ENCODE results near the gene VWC2L.

The VWC2L gene

DNA sequence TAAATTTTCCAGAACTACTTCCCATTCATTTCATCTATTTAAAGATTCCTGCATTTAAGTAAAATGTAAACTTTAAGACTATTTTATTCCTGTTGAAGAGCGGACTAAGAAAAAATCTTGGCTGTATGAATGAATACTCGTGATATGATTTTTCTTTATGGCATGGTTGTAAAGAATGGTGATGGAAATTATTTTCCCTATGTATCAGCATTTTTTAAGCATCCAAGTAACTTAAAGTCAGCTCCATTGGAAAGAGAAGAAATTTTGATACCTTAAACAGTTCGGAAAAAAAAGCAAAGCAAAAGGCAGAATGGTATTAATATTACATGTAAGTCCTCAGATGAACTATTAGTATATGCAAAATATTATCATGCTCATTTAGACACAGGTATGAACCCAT lies 58.9 kb downstream of the VWC2L start:
- no peak for DNase-seq

DNA sequence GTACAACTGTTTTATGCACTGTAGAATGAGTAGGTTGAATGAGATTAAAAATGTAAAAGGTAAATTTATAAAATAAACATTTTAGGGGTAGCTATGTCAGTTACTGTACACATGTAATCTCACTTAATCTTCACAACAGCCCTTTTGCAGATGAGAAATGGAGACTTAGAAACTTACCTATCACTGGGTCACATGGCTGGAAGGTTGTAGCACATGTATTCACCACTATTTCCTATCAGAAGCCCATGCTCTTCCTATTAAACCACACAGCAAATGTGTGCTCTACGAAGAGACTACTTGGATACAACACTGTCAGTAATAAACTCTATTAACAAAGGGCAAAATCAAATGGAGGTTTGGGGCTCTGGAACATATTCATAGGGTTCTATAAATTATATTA lies 60.5 kb downstream of the VWC2L start:
- DNase-seq = no peak

DNA sequence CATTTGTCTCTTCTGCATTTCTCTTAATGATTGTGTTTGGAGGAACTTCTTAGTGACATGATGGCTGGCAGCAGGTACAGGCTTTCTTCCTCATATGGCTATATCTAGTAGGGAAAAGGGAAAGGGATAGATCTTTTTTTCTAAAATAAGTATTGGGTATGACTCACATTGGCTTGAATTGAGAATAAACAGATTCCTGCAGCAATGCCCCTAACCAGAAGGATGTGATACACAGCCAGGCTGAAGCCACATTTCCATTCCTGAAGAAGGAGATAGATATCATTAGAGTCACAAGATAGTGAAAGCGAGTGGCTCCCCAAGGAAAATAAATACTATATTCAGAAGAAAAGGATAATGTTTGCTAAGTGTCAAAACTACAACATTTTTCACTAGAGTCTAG lies 61.1 kb downstream of the VWC2L start:
- no peak for DNase-seq

DNA sequence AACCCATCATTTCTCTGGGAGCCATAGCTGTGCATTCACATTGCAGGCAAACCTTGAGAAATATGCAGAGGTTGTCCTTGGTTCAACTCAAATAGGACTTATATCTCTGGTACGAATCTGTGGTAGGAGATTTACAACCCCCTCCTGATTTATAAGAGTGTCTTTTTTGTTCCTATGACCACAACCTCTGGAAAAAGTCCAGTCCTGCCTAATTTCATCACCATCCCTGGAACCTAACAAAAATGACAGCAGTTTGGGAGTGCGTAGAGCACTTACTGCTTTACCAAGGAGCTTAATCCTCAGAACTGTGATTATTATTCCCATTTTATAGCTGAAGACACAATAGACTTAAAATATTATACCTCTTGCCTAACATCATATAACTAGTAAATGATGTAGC lies 66.5 kb downstream of the VWC2L start:
- no peak for DNase-seq

DNA sequence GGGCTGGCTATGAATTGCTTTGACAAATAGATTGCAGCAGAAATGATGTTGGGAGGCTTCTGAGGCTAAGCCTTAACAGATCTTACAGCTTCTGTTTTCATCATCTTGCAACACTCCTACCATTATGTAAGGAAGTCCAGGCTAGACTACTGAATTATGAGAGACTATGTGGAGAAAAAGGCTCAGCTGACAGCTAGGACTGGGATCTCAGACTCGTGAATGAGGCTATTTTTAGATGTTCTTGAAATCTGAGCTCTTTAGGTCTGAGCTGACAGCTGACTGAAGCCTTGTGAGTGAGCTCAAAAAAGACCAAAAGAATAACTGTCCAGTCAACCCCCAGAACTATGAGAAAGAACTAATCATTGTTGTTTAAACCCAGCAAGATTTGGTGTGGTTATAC lies 70.3 kb downstream of the VWC2L start:
- no peak for DNase-seq

DNA sequence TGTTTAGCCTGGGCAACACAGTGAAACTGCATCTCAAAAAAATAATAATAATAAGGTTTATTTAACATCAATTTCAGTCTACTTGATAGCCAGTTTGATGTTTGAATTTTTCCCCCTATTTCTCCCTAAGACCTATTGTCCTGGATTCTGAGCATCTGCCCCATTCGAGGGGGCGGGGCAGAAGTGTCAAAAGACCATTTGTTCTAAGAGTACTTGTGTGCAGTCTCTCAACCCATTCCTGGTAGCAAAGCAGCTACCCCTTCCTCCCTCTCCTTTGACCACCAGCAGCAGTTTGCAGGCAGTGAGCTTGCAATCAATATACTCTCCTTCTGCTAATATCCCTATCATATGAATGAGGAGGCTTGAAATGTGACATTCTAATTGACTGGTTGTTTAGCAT lies 71.9 kb downstream of the VWC2L start:
- no peak for DNase-seq

DNA sequence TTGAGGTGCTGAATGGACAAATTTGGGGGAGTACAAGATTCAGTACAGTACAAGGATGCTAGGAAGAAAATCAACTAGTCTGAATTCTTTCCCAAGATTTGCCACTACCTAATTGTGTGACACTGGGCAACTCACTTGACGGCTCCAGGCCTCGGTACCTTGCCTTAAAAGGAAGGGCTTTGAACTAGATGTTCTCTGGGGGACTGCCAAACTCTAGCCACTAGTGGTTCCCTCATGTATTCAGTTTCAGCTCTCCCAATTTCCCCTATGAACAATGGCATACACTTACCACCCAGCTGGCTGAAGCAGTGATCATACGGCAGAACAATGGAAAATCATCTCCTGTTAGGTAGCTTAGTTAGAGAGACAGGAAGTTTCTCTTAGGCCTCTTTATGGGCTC lies 73.4 kb downstream of the VWC2L start:
- DNase-seq = no peak

DNA sequence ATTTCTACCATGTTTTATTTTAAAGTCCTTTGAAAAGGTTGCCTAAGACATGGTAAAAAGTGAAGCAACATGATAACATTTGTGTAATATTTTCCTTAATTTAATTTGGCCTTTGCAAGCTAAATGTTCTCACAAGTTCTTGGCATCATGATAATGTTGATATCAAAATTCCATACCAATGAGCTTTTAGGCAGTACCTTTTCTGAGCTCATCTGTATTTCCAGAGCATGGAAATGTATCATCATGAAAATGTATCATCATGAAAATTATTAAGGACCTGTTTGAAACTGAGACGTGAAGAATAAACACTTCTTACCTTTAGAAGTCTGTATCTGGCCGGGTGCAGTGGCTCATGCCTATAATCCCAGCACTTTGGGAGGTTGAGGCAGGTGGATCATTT lies 73.8 kb downstream of the VWC2L start:
- no peak for DNase-seq

DNA sequence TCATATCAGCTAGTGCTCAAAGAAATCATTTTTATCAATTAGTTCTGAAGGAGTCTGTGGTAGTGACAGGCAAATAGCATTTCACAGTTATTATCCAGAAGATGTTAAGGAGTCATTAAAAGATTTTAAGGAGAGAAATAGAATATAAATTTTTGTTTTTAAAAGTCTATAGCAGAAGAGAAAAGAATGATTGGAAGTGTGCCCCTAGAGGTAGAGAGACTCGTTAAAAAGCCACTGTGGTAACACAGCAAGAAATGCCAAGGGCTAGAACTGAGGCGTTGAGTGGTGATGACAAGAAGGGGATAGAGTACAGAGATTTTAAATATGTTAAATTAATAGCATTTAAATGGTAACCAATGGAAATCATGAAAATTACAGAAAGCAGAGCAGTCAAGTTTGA lies 78.3 kb downstream of the VWC2L start:
- no peak for DNase-seq

DNA sequence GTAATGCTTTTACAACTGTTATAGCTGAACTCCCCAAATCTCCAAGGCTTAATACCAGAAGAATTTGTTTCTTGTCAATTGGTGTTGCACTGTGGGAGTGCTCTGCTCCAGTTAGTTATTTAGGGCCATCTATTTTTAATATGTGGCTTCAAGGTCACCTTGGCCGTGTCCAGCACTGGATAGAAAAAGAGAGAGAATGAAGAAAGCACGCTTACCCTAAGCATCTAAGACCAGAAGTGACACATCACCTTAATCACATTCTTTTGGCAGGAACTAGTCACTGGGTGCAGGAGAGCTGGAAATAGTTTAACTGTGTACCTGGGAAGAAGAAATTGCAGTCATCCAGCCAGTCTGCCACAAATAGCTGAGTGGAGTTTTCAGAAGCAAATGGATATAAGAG lies 78.8 kb downstream of the VWC2L start:
- no peak for DNase-seq

DNA sequence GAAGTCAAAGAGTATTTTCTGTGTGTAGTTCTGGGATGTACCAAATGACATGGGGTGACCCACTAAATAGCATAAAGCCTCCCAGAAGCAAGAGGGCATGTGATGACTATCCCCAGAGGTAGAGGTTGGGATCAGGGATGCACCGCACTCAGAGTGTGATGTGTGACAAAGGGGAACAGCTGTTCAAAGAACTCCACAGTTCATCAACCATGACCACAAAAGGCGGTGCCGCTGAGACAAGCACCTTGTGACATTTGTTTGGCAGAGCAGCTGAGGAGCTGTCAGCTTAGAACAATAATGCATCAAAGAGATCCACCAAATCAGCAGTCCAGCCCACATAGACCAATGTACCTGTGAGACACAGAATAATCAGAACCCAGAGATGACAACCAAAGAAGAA lies 81.3 kb downstream of the VWC2L start:
- no peak for DNase-seq

DNA sequence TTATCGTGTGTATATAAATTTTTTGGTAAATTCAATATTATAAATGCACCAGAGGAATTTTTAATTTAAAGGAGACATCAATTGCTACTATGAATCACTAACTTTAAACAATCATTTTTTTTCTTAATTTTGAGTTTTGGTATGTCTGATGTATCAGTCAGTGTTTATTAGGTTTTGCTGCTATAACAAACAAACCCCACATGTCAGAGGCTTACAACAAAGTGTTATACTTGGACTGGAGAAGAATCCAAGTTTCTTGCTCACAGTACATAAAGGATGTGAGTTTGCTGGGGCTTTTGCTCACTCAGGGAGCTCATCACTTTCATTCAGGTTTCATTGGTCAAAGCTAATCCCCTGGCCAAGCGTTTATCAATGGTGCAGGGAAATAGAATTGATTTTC lies 81.8 kb downstream of the VWC2L start:
- no peak for DNase-seq

DNA sequence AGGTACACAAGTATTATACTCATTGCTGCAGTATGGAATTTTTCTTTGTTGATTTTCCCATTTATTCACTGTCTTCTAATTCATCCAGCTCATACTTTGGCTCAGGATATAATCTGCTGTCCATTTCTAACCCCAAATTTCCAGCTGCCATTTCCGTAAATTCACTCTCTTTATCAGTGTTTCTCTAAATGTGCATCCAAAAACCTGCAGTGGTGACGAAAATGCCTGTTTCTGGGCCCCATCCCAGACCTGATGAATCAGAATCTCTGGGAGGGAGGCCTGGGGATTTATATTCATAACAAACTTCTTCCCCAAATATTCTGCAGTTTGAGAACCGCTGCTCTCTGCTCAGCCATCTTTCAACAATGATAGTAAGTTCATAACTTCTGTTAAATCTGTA lies 86.6 kb downstream of the VWC2L start:
- DNase-seq = no peak

DNA sequence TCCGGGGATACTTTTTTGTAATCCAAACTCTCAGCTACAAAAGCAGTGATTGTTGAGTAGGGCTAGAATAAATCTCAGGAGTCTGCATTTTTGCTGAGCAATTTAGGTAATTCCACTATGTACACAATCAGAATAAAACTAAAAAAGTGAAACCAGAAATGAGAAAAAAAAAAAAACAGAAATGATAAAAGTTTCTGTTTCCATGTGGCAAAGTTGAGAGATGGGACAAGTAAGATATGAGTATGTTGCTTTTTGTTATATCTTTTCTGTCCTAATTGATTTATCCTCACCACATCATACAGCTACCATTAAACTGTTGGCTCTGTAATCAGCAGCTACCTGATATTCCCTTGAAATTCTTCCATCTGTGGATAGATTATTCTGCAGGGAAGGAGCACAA lies 92.7 kb downstream of the VWC2L start:
- DNase-seq = no peak

DNA sequence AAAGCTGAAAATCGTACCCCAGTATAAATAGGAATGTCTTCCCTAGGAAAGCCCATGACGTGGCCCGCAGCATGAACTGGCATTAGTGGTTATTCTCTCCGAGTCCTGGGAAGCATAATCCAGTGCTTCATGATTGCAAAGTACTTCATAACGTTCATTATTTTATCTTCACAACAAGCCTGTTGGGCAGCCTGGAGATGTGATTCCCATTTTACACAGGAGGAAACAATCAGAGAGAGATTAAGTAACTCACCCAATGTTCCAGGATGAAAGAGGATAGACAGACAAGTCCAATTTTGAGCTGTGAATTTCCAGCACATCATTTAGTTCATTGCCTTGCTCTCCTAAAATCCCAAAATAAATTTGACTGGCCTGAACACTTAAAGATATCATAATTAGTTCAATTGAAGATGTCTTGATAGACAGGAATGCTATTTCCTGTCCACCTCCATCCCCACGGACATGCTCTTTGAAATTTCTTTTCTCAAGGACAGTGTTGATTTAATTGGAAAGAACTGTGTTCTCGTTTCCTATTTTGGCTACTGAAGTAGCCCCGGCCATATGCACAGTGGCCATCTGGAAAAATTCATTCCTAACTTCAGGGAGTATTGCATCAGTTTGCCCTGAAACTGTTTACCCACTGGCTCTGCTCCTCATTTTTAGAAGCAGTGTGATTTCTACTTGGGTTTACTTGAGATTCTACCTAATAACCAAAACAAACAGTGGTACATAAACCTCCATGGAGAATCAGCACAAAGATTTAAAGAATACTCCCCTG lies 93.9 kb downstream of the VWC2L start:
- DNase-seq = no peak

DNA sequence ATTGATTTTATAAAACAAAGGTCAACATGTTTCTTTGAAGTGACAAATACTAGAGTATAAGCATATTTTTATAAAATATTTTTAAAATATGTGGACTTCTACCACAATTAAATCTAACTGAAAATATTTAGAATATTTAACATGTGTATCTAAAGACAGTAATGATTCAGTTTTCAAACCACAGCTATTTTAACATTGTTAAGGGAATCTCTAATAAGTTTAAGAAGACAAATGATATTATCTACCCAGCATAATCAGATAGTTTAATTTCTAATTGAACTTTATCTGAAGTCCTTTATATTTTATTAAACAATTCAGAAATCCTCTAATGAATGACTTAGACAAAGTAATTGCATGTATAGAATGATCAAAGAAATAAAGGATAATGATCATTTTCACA lies 96.2 kb downstream of the VWC2L start:
- no peak for DNase-seq

DNA sequence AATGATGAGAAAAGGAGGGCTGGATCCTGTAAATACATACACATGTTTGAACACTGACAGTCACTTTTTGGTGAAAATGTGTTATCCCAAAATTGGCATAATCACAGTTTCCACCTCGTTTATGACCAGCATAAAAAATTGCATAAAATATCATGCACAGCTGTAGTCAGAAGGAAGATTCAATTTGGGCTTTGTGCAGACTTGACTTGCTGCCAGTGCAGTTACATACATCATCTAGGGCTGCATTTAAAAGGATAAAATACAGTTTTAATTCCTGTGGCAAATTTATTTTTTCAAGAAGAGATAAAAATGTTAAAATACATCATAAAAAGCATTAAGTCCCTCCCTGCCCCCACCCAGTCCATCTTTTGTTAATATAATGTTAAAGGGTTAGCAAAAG lies 103.8 kb downstream of the VWC2L start:
- no peak for DNase-seq

DNA sequence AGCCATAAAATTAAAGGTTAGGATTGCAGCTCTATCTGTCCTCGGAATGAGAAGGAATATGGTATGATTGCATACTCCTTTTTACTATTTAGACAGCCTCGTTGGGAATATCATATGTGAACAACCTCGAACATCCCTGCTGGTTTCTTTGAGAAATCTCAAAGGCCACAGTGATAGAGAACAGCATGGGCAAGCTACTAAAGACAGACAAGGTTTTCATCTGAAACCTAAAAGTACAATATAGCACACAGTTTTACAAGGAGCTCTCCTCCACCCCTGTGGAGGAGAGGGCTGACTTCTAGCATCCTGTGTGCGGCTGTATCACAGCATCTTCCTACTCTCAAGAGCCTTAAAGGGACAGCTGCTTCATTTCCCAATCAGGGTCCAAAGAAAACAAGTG lies 104.3 kb downstream of the VWC2L start:
- no peak for DNase-seq

DNA sequence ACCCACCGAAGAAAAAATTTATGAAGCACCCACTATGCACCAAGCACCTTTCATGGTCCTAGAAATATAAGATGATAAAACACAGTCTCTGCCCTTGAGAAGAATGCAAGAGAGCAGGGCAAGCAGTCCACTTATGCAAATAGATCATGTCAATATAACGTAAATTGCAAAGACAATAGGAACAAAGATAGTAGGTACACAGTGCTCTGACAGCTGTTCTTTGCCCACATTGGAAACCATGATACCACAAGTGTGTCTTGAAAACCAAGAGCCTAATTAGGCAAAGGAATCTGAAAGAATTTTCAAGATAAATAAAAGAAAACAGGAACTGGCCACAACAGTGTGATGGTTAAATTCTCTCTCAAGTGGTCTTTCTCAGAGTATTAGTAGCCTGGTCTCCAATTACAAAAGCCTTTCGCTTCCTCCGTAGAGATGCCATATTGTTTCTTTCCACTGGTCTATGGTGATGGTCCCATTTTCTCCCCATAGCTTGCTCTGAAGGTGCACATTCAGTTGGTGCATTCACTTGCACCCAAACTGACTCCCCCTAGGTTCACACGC lies 108.5 kb downstream of the VWC2L start:
- DNase-seq = no peak

DNA sequence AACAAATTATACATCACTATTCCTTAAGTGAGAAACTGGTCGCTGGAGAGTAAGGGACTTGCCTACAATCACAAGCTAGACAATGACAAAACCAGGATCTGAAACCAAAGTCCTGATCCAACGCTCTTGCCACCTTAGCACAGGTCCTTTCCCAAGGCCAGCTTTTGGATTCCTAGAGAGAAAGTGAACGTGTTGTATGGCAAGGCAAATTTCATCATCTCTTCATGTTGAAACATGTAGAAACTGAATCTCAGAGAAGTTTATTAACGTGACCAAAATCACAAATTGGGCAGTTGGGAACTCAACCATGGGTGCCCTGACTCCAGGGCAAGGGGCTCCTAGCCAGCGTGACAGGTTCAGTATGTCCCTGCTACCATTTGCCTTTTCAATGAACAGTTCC lies 118.2 kb downstream of the VWC2L start:
- DNase-seq = no peak

DNA sequence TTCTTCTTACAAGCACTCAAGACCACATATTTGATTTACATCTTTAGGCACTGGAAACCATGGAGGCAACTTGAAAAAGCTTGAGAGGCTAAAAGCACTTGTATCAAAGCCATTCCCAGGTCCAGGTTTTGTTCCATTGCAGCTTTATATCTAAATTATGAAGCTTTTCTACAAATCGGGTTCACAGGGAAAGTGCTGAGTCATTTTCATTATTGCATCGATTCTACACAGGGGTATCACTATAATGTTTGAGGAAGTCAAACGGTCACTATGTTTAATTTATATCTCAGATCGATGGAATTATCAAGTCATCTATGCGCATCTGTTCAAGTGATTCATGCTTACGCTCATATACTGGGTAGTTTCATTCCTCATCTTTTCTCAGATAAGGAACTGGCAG lies 118.7 kb downstream of the VWC2L start:
- no peak for DNase-seq

DNA sequence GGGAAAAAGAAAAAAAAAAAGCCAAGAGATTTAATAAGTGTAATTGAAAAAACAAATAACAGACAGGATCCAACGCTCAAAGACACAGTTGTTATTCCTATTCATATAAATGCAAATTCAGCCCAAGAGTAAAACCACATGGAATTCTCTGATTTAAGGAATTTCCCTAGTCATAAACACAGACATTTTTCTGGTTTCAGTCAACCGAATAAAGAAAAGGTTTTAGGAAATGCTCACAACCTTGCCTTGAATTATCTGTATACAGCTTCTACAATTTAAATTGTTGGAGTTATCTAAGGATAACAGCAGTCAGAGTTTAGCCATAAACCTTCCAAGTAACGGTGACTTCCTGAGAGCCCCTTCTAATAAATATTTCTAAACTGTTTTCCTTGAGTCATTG lies 122.7 kb downstream of the VWC2L start:
- no peak for DNase-seq

DNA sequence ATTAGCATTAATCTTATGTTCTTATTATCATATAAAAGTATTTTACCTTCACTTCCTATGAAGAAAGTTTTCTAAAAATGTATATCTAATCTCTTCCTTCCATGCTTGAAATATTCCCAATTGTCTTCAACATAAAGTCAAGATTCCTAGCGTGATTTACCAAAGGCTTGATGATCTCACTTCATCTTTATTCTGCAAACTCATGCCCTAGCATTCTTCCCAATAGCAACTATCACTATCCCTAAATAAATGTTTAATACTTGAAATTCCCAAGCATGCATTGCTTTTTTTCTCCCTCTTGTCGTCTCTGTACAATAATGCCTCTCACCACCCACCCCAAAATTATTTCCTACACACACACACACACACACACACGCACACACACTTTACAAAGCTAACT lies 125.8 kb downstream of the VWC2L start:
- DNase-seq = no peak

DNA sequence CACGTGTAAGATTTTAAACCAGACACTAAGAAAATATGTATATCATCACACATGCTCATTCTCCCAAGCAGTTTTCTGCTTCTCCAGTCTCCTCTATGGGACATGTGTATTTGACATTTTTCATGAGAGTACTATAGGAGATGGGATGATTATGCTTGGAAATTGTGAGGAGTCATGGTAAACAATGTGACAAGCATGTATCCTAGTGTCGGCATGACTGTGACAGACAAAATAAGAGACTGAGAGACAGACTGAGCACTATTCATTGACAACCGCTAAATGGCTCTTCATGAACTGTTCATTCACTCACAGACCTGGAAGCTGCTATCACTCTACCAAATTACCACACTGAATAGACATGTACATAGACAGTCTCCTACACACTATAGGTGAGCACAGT lies 127.1 kb downstream of the VWC2L start:
- no peak for DNase-seq

DNA sequence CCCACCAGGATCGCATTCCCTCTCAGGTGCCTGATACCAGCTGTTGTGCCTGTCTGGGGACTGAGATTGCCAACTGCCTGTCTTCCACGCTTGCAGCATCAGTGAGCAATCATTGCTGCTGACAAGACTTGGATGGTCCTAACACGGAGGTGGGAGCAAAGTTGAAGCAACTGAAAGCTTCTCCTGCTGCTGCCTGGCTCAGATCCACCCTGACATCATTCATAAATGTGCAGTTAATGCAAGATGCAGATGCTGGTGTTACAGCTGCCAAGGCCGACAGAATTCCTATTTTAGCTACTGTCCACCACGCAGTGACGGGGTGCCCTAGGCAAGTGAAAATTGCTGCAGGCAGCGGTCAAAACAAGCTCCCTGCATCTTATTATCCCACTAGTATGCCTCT lies 131.4 kb downstream of the VWC2L start:
- DNase-seq = no peak

Data from stimulated activated CD4-positive, alpha-beta T cell treated with anti-CD3 and anti-CD28 coated beads, Interleukin-1b, Interleukin-23, amount 100 ng/mL, for 48 hours (primary cell).